ENCODE measurements around the gene CYP24A1. TPM values are rescaled to one million over a fixed set of nuclear protein-coding genes. Genes with fewer than 3 reads are reported as not detected.

Gene CYP24A1
- total and polyA plus RNA-seq, 8 donors = 0.64 to 3.4 TPM; not detected in 6

GRCh38 chr20:54152227-54153040 is 21.4 kb downstream of the CYP24A1 start:
- H3K27me3 ChIP-seq = peaks cover 0 to 9% of the 10 kb centered on the region in 2 donors
- DNase-seq (no peak), ATAC-seq (no peak)
- no peak overlapping the region for H3K4me3 ChIP-seq
- no peaks in the 10 kb centered on the region for H3K4me1 ChIP-seq
- no peak for TF ChIP-seq CTCF (IDR thresholded peaks at IDR 0.05)
- no peak overlapping the region for H3K27ac ChIP-seq
- H3K9me3 ChIP-seq = no peaks in the 10 kb centered on the region
- H3K36me3 ChIP-seq = no peaks in the 10 kb centered on the region
- intact Hi-C loops (cut with DNase I) = no loop called here

- DNase-seq = no peak
Observed at GRCh38 chr20:54151511-54152226, 22.1 kb downstream of the CYP24A1 start.

GRCh38 chr20:54151075-54151439 is 22.7 kb downstream of the CYP24A1 start:
- no peak for TF ChIP-seq CTCF (IDR thresholded peaks at IDR 0.05)
- ATAC-seq = no peak
- no peak overlapping the region for H3K4me3 ChIP-seq

More at GRCh38 chr20:54151511-54152226, 22.1 kb downstream of the CYP24A1 start:
- ATAC-seq = no peak
- Histone ChIP-seq H3K4me3 (no peak overlapping the region), H3K36me3 (no peaks in the 10 kb centered on the region), H3K9me3 (no peaks in the 10 kb centered on the region), H3K27ac (no peak overlapping the region), H3K27me3 (peaks cover 0 to 9% of the 10 kb centered on the region in 2 donors), H3K4me1 (no peaks in the 10 kb centered on the region)
- no peak for TF ChIP-seq CTCF (IDR thresholded peaks at IDR 0.05)
- intact Hi-C loops (cut with DNase I) = no loop called here

DNA sequence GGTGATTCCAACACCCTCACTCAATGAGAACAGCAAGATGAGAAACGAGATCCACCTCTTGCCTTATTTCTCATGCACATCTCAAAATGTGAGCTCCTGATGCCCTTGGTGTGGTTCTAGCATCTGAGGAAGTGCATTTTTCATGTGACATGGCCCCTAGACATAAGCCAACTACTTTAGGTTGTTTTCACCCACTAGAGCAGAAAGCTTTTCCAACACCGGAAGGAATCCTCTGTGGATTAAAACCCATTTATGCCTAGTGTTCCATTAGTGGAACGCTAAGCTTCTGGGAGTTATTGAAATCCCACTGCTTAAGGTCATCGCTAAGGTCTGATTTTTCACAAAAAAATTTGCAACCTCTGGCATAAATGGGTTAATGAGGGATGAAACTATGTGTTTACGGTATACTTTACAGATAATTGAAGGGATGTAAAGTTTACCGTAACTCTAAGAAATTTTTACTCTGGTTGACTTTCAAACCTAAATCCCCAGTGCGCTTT is 24.0 kb downstream of the CYP24A1 start:
- no peak for TF ChIP-seq CTCF (IDR thresholded peaks at IDR 0.05)
- intact Hi-C loops (cut with DNase I) = no loop called here

More at GRCh38 chr20:54151075-54151439, 22.7 kb downstream of the CYP24A1 start:
- no peaks in the 10 kb centered on the region for H3K4me1 ChIP-seq
- no peaks in the 10 kb centered on the region for H3K36me3 ChIP-seq
- no peak for DNase-seq
- no peaks in the 10 kb centered on the region for H3K9me3 ChIP-seq
- no peak overlapping the region for H3K27ac ChIP-seq
- intact Hi-C loops (cut with DNase I) = no loop called here
- peaks cover 0 to 9% of the 10 kb centered on the region in 2 donors for H3K27me3 ChIP-seq

More for the DNA sequence above, 24.0 kb downstream of the CYP24A1 start:
- no peak for ATAC-seq
- Histone ChIP-seq H3K4me1 (no peaks in the 10 kb centered on the region), H3K4me3 (no peak overlapping the region), H3K36me3 (no peaks in the 10 kb centered on the region), H3K27ac (no peak overlapping the region), H3K9me3 (no peaks in the 10 kb centered on the region), H3K27me3 (peaks cover 0 to 9% of the 10 kb centered on the region in 2 donors)
- no peak for DNase-seq
